ENCODE data around the gene HDGF.
"Not testable (repeated sequence)": the region's sequence is repeated elsewhere in the genome, so short reads cannot be mapped to it uniquely, and the experiment has no call there.

HDGF gene

GRCh38 chr1:156766298-156767100 lies 15.0 kb upstream of the HDGF start:
- DNase-seq: no peak

- DNase-seq: no peak
Measured at GRCh38 chr1:156765666-156766065, 14.2 kb upstream of the HDGF start.

GRCh38 chr1:156765136-156765535 lies 13.7 kb upstream of the HDGF start:
- not testable (repeated sequence) for DNase-seq

- DNase-seq: no peak
Measured at GRCh38 chr1:156760796-156761104, 9.3 kb upstream of the HDGF start.

DNA sequence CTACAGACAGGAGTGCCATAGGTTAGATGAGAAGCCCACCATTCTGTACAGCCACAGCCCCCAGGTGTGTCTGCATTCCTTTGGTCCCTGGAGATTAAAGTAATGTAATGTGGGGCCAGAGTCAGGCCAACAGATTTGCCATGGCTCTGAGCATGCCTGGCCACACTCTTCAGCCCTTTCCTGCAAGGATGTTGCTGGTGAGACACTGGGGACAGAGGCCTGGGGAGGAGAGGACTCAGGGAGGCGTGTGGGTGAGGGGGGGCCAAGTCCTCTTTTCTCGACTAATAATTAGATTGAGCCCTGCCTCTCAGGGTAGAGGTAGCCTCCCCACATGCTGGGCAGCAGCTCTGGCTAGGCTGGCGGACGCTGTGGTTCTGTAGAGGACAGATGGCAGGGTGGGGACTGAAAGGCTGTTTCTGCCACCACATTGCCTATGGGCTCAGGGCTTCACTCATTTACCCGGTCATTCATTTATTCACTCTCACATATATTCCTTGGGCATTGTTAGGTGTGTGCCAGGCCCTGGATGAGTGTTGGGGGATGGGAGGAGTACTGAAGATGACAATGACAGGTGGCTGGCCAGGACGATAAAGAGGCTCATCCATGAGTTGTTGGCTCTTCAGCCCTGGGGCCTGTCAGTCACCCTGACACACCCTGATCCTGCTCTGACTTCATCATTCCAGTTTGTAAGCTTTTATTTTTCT lies 8.8 kb upstream of the HDGF start:
- DNase-seq: no peak

GRCh38 chr1:156757572-156758253 lies 6.2 kb upstream of the HDGF start:
- DNase-seq: not testable (repeated sequence)

DNA sequence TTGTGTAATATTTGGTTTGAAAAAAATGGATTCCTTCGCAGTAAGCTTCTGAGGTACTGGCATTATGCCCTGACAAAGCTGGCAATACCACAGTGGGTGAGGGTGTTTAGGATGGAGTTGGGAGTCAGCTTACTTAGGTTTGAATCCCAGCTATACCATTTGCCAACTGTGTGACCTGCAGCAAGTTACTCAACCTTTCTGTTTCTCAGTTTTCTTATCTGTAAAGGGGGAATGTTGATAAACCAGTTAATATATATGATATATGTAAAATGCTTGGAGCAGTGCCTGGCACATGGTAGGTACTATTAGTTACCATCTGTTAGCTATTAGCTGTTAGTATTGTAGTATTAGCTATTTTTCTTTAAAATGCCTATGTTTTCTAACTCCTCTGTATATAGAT lies 4.9 kb upstream of the HDGF start:
- no peak for DNase-seq

GRCh38 chr1:156755527-156755950 lies 4.1 kb upstream of the HDGF start:
- DNase-seq: no peak

DNA sequence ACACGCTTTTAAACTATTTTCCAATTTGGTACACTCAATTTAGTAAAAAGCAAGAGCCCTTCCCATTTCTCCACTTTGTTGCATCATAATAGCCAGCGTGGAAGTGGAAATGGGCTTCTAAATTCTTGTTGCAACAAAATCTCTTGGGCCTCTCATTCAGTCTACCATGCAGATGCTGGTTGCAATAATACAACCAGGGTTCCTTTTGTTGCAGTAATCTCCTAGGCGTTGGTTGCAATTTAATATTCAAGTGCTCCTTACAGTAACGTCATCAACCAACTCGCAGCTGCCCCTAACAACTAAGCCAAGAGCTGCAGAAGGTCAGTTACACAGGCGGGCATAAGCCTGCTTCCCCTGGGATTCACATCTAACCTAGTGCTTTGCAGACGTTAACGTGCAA lies 2.7 kb upstream of the HDGF start:
- DNase-seq: no peak

GRCh38 chr1:156752843-156753482 lies 1.5 kb upstream of the HDGF start:
- no peak for DNase-seq

DNA sequence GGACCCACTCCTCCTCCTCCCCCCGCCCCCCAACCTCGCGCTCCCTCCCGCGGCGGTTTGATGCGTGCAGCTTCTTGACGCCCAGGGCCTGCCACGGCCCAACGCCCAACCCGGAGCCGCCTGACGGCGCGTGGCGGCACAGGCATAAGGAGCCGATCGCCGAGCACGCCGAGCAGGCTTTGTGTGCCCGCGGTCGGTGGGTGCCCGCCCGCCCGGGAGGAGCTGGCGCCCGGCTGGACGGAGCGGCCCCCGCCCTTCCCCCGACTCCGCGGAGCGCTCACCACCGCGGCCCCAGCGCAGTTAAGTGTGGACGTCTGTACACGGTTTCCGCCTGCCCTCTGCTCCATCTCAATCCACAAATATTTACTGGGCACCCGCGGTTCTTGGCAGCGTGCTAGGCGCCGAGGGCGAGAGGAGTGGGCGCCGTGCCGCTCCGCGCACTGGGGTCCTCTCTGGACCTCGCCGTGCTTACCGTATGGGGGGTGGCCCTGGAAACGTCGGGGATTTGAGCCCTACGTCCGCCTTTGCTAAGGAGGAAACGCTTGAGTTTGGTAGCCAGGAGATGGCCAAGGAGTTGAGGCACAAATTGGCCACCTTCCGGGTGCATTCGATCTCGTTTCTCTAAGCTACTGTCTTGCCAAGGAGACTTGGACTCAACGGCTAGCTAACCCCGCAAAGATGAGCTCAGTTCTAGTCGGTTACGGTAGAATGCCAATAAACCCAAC lies 444 bp upstream of the HDGF start:
- peak; percentile 97 for DNase-seq

GRCh38 chr1:156750711-156751450 lies 594 bp downstream of the HDGF start:
- no peak for DNase-seq

GRCh38 chr1:156750191-156750672 lies 1.2 kb downstream of the HDGF start:
- DNase-seq: peak; percentile 55

- DNase-seq: no peak
Measured at GRCh38 chr1:156749419-156750118, 1.9 kb downstream of the HDGF start.

DNA sequence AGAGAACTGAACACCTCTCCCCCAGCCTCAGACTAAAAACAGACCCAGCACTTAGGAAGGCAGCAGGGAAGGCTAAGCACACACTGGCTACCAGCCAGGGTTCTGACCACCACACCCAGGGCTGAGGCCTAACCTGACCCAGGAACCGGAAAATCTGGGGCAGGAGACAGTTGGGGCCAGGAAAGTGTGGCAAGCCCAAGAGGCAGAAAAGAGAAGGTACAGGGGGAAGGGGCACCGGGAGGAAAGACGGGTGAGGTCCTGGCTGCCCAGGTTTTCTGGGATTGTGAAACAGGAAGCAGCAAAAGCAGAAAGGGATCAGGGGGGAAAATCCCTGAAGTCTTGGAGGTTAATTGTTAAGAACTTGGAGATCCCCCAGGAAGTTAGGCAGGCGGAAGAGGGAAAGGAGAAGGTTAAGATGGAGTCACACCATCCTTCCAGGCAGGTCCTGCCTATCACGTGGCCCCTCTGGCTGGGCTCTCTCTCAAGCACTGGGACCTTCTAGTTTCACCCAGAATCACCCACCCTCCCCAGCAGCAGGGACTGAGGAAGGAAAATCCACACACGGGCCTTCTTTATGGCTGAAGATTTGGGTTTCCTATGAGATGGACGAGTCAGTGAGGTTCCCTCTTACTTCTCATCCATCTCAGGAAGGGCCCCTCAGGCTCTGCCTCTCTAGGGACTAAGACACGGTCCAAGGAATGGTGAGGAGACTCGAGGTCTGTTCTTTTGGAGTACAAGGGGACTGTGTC lies 2.6 kb downstream of the HDGF start:
- no peak for DNase-seq

DNA sequence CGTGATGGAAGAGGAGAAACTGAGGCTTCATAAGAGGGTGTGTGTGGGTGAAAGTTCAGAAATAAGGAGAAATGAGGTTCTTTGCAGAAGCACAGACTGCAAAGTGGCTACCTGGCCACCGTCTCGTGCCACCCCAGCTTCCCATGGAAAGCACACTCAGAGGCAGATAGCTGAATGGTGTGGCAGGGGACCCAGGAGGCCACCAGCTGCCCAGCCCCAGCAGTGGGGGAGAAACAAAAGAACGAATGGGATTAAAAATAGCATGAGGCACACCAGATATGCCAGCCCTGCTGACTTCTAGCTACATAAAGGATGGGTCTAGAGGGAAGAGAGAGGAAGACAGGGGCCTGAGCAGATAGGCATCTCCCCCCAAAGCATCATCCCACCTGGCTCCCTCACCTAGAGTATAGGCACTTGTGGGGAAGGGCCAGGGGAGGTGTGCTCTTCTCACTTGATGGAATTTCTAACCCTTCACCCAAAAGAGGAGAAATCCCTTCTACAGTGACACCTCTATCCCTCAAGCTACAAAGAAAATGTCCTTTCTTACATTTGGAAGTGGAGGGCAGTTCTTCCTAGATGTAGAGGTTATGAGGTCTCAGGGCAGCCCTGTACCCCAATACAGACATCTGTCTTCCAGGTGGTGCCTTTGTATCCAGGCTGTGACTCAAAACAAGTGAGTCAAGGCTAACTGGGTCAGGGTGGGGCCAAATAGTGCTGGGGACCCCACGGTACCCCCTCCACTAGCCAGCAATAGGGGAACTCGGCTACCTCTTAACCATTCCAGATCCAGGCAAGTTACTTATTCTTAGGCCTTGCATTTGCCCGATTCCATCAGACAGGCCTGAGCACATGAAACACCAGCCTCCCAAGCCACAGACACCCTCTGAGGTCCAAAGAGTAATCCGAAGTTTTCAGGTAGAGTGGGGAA lies 3.5 kb downstream of the HDGF start:
- no peak for DNase-seq

GRCh38 chr1:156746728-156747631 lies 4.5 kb downstream of the HDGF start:
- no peak for DNase-seq

DNA sequence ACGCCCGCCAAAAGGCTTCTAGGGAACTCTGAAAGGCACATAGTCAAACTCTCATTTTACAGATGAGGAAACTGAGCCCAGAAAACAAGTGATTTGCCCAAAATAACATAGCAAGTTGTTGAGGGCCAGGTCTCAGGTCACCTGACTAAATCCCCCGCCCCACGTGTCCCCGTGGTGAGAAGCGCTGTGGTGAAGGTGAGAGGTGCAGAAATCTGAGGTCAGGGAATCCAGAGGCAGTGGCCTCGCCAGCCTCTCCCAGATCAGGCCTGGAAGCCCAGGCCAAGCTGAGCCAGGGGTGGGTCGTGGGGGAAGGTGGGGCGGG lies 5.1 kb downstream of the HDGF start:
- DNase-seq: no peak
